GM15510 (cell line): ENCODE results near the gene LRP3.

Experiments
- POLR2A ChIP-seq: IDR thresholded peaks from 3 replicates; pipeline ENCODE4 v1.6.1; 2011; ENCODE audit warnings: borderline replicate concordance; ENCODE audit not compliant: insufficient read length; ENCODE audit errors: extremely low read depth

Gene LRP3

GRCh38 chr19:33235996-33236350 is 41.8 kb downstream of the LRP3 start:
- no peak for TF ChIP-seq POLR2A

- no peak for TF ChIP-seq POLR2A
Observed at GRCh38 chr19:33236696-33237390, 42.7 kb downstream of the LRP3 start.

- TF ChIP-seq POLR2A: no peak
Observed at GRCh38 chr19:33238481-33239149, 44.5 kb downstream of the LRP3 start.

GRCh38 chr19:33239223-33239975 is 45.3 kb downstream of the LRP3 start:
- no peak for TF ChIP-seq POLR2A

- no peak for TF ChIP-seq POLR2A
Observed at GRCh38 chr19:33240181-33240771, 46.1 kb downstream of the LRP3 start.

GRCh38 chr19:33241091-33241529 is 47.0 kb downstream of the LRP3 start:
- TF ChIP-seq POLR2A: no peak

- no peak for TF ChIP-seq POLR2A
Observed at GRCh38 chr19:33241530-33242101, 47.5 kb downstream of the LRP3 start.

- no peak for TF ChIP-seq POLR2A
Observed at GRCh38 chr19:33242131-33242530, 48.0 kb downstream of the LRP3 start.

GRCh38 chr19:33242911-33243310 is 48.8 kb downstream of the LRP3 start:
- no peak for TF ChIP-seq POLR2A

- TF ChIP-seq POLR2A: no peak
Observed at GRCh38 chr19:33245948-33246708, 52.0 kb downstream of the LRP3 start.

- no peak for TF ChIP-seq POLR2A
Observed at GRCh38 chr19:33246709-33247440, 52.7 kb downstream of the LRP3 start.

GRCh38 chr19:33247441-33247819 is 53.3 kb downstream of the LRP3 start:
- TF ChIP-seq POLR2A: no peak

- TF ChIP-seq POLR2A: no peak
Observed at GRCh38 chr19:33248104-33248503, 54.0 kb downstream of the LRP3 start.
